ENCODE results near the gene MCRS1. TPM values are rescaled to one million over a fixed set of nuclear protein-coding genes. Genes with fewer than 3 reads are reported as not detected.
A peak's percentile ranks its signal among the peaks of the same experiment; 100 is the strongest.

The MCRS1 gene
- total RNA-seq, 1 experiment from 2014 or later: 107 TPM

- H3K36me3 ChIP-seq: peaks cover 38% of the 10 kb centered on the region
- no peak for DNase-seq
- H3K27me3 ChIP-seq: no peaks in the 10 kb centered on the region
- H3K9me3 ChIP-seq: no peaks in the 10 kb centered on the region
- no peak overlapping the region for H3K4me3 ChIP-seq
These were observed 3.8 kb downstream of the MCRS1 start for GRCh38 chr12:49563951-49564685.

GRCh38 chr12:49562831-49563230, 5.1 kb downstream of the MCRS1 start:
- DNase-seq: no peak
- Histone ChIP-seq H3K4me3 (no peak overlapping the region), H3K27me3 (no peaks in the 10 kb centered on the region), H3K9me3 (no peaks in the 10 kb centered on the region), H3K36me3 (peaks cover 38% of the 10 kb centered on the region)

DNA sequence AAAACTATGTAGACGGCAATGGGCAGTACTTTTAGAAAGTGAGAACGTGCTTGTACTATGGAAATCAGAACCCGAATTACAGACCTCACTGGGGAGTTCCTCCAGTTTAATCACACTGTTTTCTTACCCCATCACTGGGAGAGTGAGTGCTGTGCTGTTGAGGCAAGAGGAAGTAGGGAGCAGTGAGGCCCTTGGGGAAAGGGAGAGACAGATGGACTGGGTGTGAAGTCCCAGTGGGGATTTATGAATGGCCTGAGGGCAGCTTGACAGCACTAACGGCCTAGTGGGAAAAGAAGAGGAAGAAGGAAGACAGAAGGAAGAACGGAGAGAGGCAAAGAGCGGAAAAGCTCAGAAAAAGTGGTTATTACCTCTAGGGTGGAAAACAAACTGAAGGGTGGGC, 5.7 kb downstream of the MCRS1 start:
- H3K36me3 ChIP-seq: peaks cover 38% of the 10 kb centered on the region

GRCh38 chr12:49560695-49561094, 7.2 kb downstream of the MCRS1 start:
- no peak for DNase-seq
- H3K9me3 ChIP-seq: no peaks in the 10 kb centered on the region
- no peaks in the 10 kb centered on the region for H3K27me3 ChIP-seq
- no peak overlapping the region for H3K4me3 ChIP-seq
- peaks cover 38% of the 10 kb centered on the region for H3K36me3 ChIP-seq

More for the DNA sequence above, 5.7 kb downstream of the MCRS1 start:
- Histone ChIP-seq H3K27me3 (no peaks in the 10 kb centered on the region), H3K9me3 (no peaks in the 10 kb centered on the region), H3K4me3 (no peak overlapping the region)
- no peak for DNase-seq

DNA sequence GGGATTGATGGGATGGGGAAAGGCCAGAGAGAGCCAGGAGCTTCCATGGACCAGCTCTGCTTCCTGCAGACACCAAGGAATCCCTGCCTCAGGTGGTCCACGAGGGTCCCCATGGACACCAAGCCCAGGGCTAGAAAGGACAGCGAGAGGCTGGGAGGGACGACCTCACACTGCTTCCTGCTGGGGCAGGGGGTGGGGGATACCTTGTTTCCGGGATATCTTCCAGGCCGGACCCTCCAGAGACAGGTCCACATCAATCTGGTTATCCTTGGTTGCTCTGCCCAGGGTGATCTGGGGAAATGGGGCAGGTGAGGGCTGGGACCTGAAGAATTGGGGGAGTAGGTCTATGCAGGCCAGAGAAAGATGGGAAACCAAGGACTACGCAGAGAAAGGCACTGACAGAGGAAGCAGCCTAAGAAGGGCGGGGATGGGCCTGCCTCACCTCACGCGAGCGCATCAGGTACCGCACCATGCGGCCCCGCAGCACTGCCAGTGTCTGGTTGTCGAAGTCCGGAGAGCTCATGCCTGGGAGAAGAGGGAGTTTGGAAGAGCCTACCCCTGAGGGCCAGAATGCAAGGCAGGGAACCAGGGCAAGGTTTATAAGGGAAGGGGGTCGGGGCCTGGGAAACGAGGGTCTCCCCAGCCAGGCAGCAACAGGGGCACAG, 8.8 kb downstream of the MCRS1 start:
- DNase-seq: no peak

GRCh38 chr12:49558526-49558925, 9.4 kb downstream of the MCRS1 start:
- peaks cover 28% of the 10 kb centered on the region for H3K36me3 ChIP-seq
- H3K9me3 ChIP-seq: no peaks in the 10 kb centered on the region
- H3K27me3 ChIP-seq: no peaks in the 10 kb centered on the region

More for the DNA sequence above, 8.8 kb downstream of the MCRS1 start:
- H3K9me3 ChIP-seq: no peaks in the 10 kb centered on the region
- no peak overlapping the region for H3K4me3 ChIP-seq
- H3K36me3 ChIP-seq: peaks cover 33% of the 10 kb centered on the region
- no peaks in the 10 kb centered on the region for H3K27me3 ChIP-seq

GRCh38 chr12:49557917-49558215, 10.1 kb downstream of the MCRS1 start:
- Histone ChIP-seq H3K9me3 (no peaks in the 10 kb centered on the region), H3K36me3 (peaks cover 26% of the 10 kb centered on the region), H3K27me3 (no peaks in the 10 kb centered on the region), H3K4me3 (no peak overlapping the region)
- no peak for DNase-seq

More at GRCh38 chr12:49558526-49558925, 9.4 kb downstream of the MCRS1 start:
- no peak overlapping the region for H3K4me3 ChIP-seq
- DNase-seq: no peak

DNA sequence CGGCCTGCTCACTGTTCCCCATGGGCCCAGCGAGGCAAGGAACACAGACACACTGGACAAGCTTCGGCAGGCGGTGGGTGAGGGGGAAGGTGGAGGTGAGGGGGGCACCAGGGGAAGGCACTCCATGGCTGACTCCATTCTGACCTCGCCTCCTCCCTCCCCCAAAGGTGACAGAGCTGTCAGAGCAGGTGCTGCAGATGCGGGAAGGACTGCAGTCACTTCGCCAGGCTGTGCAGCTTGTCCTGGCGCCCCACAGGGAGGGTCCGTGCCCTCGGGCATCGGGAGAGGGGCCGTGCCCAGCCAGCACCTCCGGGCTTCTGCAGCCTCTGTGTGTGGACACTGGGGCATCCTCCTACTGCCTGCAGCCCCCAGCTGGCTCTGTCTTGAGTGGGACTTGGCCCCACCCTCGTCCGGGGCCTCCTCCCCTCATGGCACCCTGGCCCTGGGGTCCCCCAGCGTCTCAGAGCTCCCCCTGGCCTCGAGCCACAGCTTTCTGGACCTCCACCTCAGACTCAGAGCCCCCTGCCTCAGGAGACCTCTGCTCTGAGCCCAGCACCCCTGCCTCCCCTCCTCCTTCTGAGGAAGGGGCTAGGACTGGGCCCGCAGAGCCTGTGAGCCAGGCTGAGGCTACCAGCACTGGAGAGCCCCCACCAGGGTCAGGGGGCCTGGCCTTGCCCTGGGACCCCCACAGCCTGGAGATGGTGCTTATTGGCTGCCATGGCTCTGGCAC, 10.6 kb downstream of the MCRS1 start:
- DNase-seq: no peak
- Histone ChIP-seq H3K9me3 (no peaks in the 10 kb centered on the region), H3K4me3 (no peak overlapping the region), H3K36me3 (peaks cover 21% of the 10 kb centered on the region), H3K27me3 (no peaks in the 10 kb centered on the region)

DNA sequence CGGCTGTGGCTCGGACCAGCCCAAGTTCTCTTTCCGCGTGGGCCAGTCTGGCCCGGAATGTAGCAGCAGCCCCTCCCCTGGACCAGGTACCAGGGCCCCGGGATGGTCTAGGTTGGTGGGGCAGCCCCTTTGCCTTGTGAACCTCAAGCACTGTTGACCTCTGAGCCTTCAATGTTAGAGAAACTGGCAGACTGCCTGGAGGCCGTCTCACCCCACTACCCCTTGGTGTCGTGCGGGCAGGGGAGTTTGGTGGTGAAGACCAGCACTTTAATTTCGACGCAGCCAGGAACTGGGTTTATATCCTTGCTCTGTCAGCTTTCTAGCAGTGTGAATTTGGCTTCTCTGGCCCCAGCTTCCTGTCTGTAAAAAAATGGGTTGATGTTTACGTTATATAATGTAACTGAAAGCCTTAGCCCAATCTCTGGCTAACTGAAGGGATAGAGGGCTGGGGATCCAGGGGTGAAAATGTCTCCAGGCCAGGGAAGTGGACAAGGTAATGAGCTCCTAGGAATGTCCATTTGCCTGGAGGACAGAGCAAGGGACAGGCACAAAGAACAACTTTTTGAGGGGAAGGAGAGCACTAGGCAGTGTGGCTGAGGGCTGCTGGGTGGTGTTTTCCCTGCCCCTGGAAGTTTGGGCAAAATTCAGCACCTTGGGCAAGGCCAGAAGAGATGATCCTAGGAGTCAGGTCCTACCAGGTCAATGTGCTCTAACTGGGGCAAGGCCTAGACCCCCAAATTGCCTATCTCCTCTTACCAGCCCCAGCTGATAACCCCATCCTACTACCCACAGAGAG, 11.4 kb downstream of the MCRS1 start:
- Histone ChIP-seq H3K9me3 (no peaks in the 10 kb centered on the region), H3K4me3 (no peak overlapping the region), H3K27me3 (no peaks in the 10 kb centered on the region), H3K36me3 (peaks cover 13% of the 10 kb centered on the region)
- DNase-seq: no peak

GRCh38 chr12:49555631-49556390, 12.1 kb downstream of the MCRS1 start:
- Histone ChIP-seq H3K27me3 (no peaks in the 10 kb centered on the region), H3K36me3 (peaks cover 13% of the 10 kb centered on the region; the same call in 1 of the 2 replicates), H3K4me3 (no peak overlapping the region), H3K9me3 (no peaks in the 10 kb centered on the region)
- DNase-seq: no peak

DNA sequence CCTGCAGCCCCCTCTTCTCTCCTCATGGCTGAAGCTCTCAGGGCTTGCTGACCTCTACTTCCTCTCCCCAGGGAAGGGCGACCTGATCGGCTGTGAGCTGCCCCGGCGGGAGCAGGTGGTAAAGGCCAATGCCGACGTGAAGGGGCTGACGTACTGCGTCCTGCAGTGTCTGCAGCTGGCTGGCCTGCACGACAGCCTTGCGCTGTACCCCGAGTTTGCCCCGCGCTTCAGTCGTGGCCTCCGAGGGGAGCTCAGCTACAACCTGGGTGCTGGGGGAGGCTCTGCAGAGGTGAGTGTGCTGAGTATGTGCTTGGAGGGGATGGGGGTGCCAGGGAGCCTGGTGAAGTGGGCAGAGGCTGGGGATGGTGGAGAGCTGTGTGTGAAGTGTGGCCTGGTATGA, 13.7 kb downstream of the MCRS1 start:
- Histone ChIP-seq H3K27me3 (no peaks in the 10 kb centered on the region), H3K9me3 (no peaks in the 10 kb centered on the region), H3K4me3 (no peak overlapping the region), H3K36me3 (peaks cover 6% of the 10 kb centered on the region; the same call in 1 of the 2 replicates)
- DNase-seq: no peak

DNA sequence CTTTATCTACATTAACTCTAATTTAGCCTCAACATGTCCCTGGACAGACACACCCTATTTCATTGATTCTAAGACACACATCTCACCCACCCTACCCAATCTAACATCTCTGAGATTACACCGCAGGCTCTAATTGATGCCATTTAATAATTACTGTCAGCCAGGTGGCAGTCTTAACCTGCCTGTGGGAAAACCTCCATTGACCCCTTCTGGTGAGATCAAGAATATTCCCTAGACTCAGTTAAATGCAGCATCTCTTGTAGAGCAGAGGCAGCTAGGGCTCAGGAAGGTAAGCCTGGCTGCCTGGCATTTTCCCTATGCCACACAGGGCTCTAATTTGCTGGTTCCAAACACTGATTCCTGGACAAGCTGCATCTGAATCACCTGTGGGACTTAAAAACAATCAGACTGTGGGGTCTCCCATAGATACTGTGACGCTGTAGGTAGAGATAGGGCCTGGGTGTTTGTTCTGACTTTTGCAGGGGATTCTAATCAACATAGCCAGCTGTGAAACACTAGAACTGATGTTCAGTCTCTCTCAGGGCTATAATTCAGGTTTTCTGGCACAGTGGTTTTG, 14.3 kb downstream of the MCRS1 start:
- Histone ChIP-seq H3K4me3 (no peak overlapping the region), H3K9me3 (no peaks in the 10 kb centered on the region), H3K27me3 (no peaks in the 10 kb centered on the region), H3K36me3 (peaks cover 6% of the 10 kb centered on the region; the same call in 1 of the 2 replicates)
- DNase-seq: no peak

DNA sequence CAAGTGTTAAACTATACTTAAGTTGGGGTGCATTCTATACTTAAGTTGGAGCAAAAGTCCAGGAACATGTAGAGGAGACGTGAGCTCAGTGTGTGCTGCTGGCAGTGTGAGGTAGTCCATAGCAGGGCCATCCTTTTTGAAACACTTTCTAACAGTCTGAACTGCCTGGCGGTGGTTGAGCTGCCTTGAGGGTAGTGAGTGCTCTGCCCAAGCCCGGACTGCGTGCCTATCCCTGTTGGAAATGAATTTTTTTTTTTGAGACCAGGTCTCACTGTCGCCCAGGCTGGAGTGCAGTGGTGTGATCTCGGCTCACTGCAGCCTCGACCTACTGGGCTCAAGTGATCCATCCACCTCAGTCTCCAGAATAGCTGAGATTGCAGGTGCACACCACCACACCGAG, 15.0 kb downstream of the MCRS1 start:
- H3K36me3 ChIP-seq: peaks cover 6% of the 10 kb centered on the region; the same call in 1 of the 2 replicates
- H3K4me3 ChIP-seq: no peak overlapping the region
- DNase-seq: no peak
- no peaks in the 10 kb centered on the region for H3K9me3 ChIP-seq
- no peaks in the 10 kb centered on the region for H3K27me3 ChIP-seq

- Histone ChIP-seq H3K4me3 (no peak overlapping the region), H3K36me3 (peaks cover 6% of the 10 kb centered on the region; the same call in 1 of the 2 replicates), H3K9me3 (no peaks in the 10 kb centered on the region), H3K27me3 (no peaks in the 10 kb centered on the region)
- DNase-seq: no peak
These were observed 15.5 kb downstream of the MCRS1 start for GRCh38 chr12:49552425-49552824.

- no peak overlapping the region for H3K4me3 ChIP-seq
- no peaks in the 10 kb centered on the region for H3K27me3 ChIP-seq
- peaks cover 6% of the 10 kb centered on the region; the same call in 1 of the 2 replicates for H3K36me3 ChIP-seq
- H3K9me3 ChIP-seq: no peaks in the 10 kb centered on the region
- peak; percentile 37 for DNase-seq
These were observed 15.9 kb downstream of the MCRS1 start for GRCh38 chr12:49552014-49552413.
